Transverse colon (tissue), 4 donors: Measurements from ENCODE around the gene KLF7. TPM values are rescaled to one million over a fixed set of nuclear protein-coding genes. Genes with fewer than 3 reads are reported as not detected.

Experiments used
- DNase-seq: peaks from one replicate; pipeline ENCODE4 v3.0.0-alpha.2; 2019
- H3K27ac ChIP-seq, 4 donors: fragments of 200-600 bp; sonication (generic); 2 replicates each; pipeline ENCODE4 v1.5.1; 2016 to 2018; ENCODE audit warnings: inconsistent platforms in 4 of 4
- H3K27me3 ChIP-seq: fragments of 200-600 bp; sonication (generic); 2 replicates; pipeline ENCODE4 v1.5.1; 2017; ENCODE audit warnings: inconsistent platforms
- H3K36me3 ChIP-seq, 4 donors: fragments of 200-600 bp; sonication (generic); 2 replicates each; pipeline ENCODE4 v1.5.1; 2017 to 2019; ENCODE audit warnings: inconsistent platforms in 4 of 4
- H3K4me1 ChIP-seq, 4 donors: fragments of 200-600 bp; sonication (generic); 2 replicates each; pipeline ENCODE4 v1.5.1; 2017 to 2020; ENCODE audit warnings: inconsistent platforms in 4 of 4
- H3K4me3 ChIP-seq, 4 donors: fragments of 200-600 bp; sonication (generic); 1 replicate in 1 of 4; 2 replicates in 3 of 4; pipeline versions ENCODE4 v1.5.1 to v1.6.1; 2017 to 2019; ENCODE audit warnings: inconsistent platforms in 4 of 4
- H3K9me3 ChIP-seq, 2 donors: fragments of 200-600 bp; sonication (generic); 2 replicates each; pipeline ENCODE4 v1.5.1; 2017 to 2019; ENCODE audit warnings: inconsistent platforms in 2 of 2
- CTCF ChIP-seq, 5 experiments: fragments of 200-600 bp in 3 of 5; fragments of 450-650 bp in 2 of 5; sonication (generic) in 3 of 5; IDR thresholded peaks; 1 replicate in 2 of 5; 2 replicates in 3 of 5; pipeline ENCODE4 v1.5.1; 2016 to 2017; ENCODE audit warnings: antibody characterized with exemption in 5 of 5, inconsistent platforms in 3 of 5, mild to moderate bottlenecking in 2 of 5, moderate library complexity in 1 of 5
- EP300 ChIP-seq: sonication (generic); formaldehyde crosslinking; IDR thresholded peaks from one replicate; pipeline ENCODE4 v1.6.1; 2017; ENCODE audit warnings: antibody characterized with exemption, low read depth
- POLR2A ChIP-seq: fragments of 450-650 bp; IDR thresholded peaks from one replicate; pipeline ENCODE4 v1.6.1; 2016; ENCODE audit warnings: antibody characterized with exemption, mild to moderate bottlenecking, moderate library complexity
- POLR2AphosphoS5 ChIP-seq, 3 donors: sonication (generic); formaldehyde crosslinking; IDR thresholded peaks; one replicate each; pipeline ENCODE4 v1.6.1; 2016; ENCODE audit warnings: antibody characterized with exemption in 3 of 3
- WGBS, 2 donors: methylation state at CpG; one replicate each; pipeline ENCODE4 v1.1.5; 2018; ENCODE audit warnings: low coverage in 1 of 2; 5-methylcytosine and 5-hydroxymethylcytosine counted together
- in situ Hi-C, 4 donors: fragments of 200-750 bp; cut with MboI; loops; one replicate each; pipeline versions ENCODE4 v1.15.0 to v1.15.1; 2017; ENCODE audit warnings: low sequenced_read_pairs in 3 of 4, low pct_ligation_motif_present in 1 of 4, low pct_unique_long_range_greater_than_20kb in 1 of 4
- intact Hi-C: fragments of 100-400 bp; cut with DNase I; formaldehyde crosslinking; loops from one replicate; pipeline ENCODE4 v1.15.1; 2023; ENCODE audit warnings: low total_unique reads
- total RNA-seq, 4 donors: library from RNA; depleted of rRNA; stranded (reverse); fragments of >200 nt; gene quantifications; one replicate each; pipeline ENCODE4 v1.1.0, GENCODE V29; 2016

Gene KLF7
- total RNA-seq, 4 donors from 2014 or later = 6.2 to 43.4 (median 6.8) TPM

GRCh38 chr2:207166039-207166348 lies 246 bp upstream of the KLF7 start:
- H3K4me1 ChIP-seq = peaks cover 0 to 20% (median 15%) of the 10 kb centered on the region in 4 donors
- intact Hi-C loops = loop anchor here (1.0 to 10.0 kb wide), 3 partner anchors 25 to 166 kb away; no protein-coding TSS in a partner anchor
- peak overlapping the region in 3 of 4 donors; percentile 69 to 87 (median 87) for H3K4me3 ChIP-seq
- peak; percentile 95 for DNase-seq
- no peaks in the 10 kb centered on the region for H3K36me3 ChIP-seq
- peaks cover 41% of the 10 kb centered on the region for H3K27me3 ChIP-seq
- WGBS, 2 donors = 0 to 2% methylated on average over 3 to 20 of the region's 20 CpGs
- in situ Hi-C loops = loop anchor here in 1 of 4 donors (25.0 kb wide), 1 partner anchor 96 kb away; no protein-coding TSS in a partner anchor
- peak overlapping the region; percentile 99 to 100 (median 100) for H3K27ac ChIP-seq
- no peaks in the 10 kb centered on the region for H3K9me3 ChIP-seq
- no peak for TF ChIP-seq POLR2A
- TF ChIP-seq CTCF (IDR thresholded peaks at IDR 0.05) = no peak
- no peak for TF ChIP-seq EP300
- peak in 1 of 3 donors; percentile 62 for TF ChIP-seq POLR2AphosphoS5 (IDR thresholded peaks at IDR 0.05)

GRCh38 chr2:207164006-207164831 lies 1.5 kb downstream of the KLF7 start:
- intact Hi-C loops (loop anchor here (10.0 kb wide), 1 partner anchor 91 kb away; no protein-coding TSS in a partner anchor), in situ Hi-C loops (loop anchor here in 1 of 4 donors (25.0 kb wide), 1 partner anchor 98 kb away; no protein-coding TSS in a partner anchor)
- peak; percentile 52 for DNase-seq
- no peak for TF ChIP-seq CTCF (IDR thresholded peaks at IDR 0.05)
- TF ChIP-seq POLR2AphosphoS5 (IDR thresholded peaks at IDR 0.05) = peak; percentile 6 to 81 (median 51)
- TF ChIP-seq POLR2A = peak; percentile 25
- Histone ChIP-seq H3K27ac (peak overlapping the region; percentile 99 to 100 (median 100)), H3K36me3 (no peaks in the 10 kb centered on the region), H3K4me3 (peak overlapping the region; percentile 53 to 87 (median 78)), H3K27me3 (peaks cover 32% of the 10 kb centered on the region), H3K9me3 (no peaks in the 10 kb centered on the region), H3K4me1 (peaks cover 8 to 32% (median 17%) of the 10 kb centered on the region in 4 donors)
- WGBS, 2 donors = 3% methylated on average over 5 to 20 of the region's 20 CpGs

- in situ Hi-C loops = loop anchor here in 1 of 4 donors (25.0 kb wide), 1 partner anchor 99 kb away; no protein-coding TSS in a partner anchor
These were observed 2.1 kb downstream of the KLF7 start for GRCh38 chr2:207163756-207164005.

More at GRCh38 chr2:207163756-207164005, 2.1 kb downstream of the KLF7 start:
- Histone ChIP-seq H3K27me3 (peaks cover 29% of the 10 kb centered on the region), H3K9me3 (no peaks in the 10 kb centered on the region), H3K36me3 (no peaks in the 10 kb centered on the region), H3K4me3 (peak overlapping the region; percentile 53 to 87 (median 78)), H3K4me1 (peaks cover 8 to 37% (median 17%) of the 10 kb centered on the region in 4 donors), H3K27ac (peak overlapping the region; percentile 99 to 100 (median 100))
- intact Hi-C loops = loop anchor here (10.0 kb wide), 1 partner anchor 91 kb away; no protein-coding TSS in a partner anchor
- DNase-seq = no peak
- TF ChIP-seq EP300 (no peak), CTCF (IDR thresholded peaks at IDR 0.05) (no peak)
- 13 to 18% methylated on average over 2 of the region's 2 CpGs for WGBS, 2 donors
